ENCODE data around the gene DRD2.

DNA sequence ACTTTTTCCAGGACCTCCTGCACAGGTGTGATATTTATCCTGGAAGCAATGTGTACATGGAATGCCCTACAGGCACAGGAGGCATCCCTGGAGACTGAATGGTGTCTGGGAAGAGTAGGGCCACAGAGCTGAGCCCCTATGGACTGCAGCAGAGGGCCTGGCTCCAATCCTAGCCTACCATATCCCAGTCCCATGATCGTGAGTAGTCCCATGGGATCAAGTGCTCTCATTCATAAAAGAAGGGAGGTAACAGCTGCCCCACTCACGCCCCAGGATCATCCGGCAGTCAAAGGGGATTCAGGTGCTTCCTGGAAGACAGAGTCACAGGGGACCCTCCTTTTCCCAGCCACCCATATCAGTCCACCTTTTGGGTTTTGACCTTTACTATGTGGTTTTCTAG, 63.7 kb downstream of the DRD2 start:
- TF ChIP-seq POLR2A (IDR thresholded peaks at IDR 0.05; ENCODE audit: low read depth, low read length), result no peak
- no peak for TF ChIP-seq POLR2AphosphoS5 (IDR thresholded peaks at IDR 0.05; ENCODE audit: low read depth, low read length)
- no peak for TF ChIP-seq TAF1 (IDR thresholded peaks at IDR 0.05; ENCODE audit: borderline replicate concordance, low read depth, low read length)

Data from GM12892 (cell line).